ENCODE data around the gene PIK3C2G. TPM values are rescaled to one million over a fixed set of nuclear protein-coding genes. Genes with fewer than 3 reads are reported as not detected.

Gene PIK3C2G
- total RNA-seq, 2 experiments from 2014 or later, result not detected

DNA sequence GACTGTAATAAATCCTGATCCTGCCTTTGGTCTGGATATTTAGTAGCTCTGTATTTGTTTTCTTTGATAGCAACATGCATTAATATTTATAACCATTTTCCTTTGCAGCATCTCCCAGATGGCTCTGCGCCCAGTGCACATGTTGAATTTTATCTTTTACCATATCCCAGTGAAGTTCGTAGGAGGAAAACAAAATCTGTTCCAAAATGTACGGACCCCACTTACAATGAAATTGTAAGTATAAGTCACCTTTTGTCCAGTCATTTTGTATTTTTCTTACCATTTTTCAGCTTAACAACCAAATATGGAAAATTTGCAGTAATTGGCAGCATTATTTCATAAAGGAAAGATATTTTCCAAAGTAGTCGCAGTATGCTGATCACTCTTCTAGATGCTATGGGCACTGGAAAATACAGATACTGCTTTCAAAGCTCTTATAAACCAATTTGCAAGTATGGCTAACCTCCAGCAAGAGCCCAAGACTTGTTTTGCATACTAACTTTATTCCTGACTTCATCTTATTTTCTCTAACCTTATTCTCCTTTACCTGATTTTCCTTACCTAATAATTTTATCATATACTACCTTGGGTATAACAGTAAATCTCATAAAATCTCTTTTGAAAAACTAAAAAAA lies 379.1 kb downstream of the PIK3C2G start:
- DNase-seq (no peak), ATAC-seq (no peak)
- Mint-ChIP-seq H3K27me3 (no peaks in the 10 kb centered on the region), H3K27ac (no peak overlapping the region), H3K4me3 (no peak overlapping the region), H3K4me1 (no peaks in the 10 kb centered on the region), H3K36me3 (ENCODE audit: low read depth) (no peaks in the 10 kb centered on the region), H3K9me3 (ENCODE audit: low read depth) (no peaks in the 10 kb centered on the region)
- intact Hi-C loops (cut with DNase I, micrococcal nuclease), result no loop called here
- ChIA-PET CTCF (no interaction called here), POLR2A (no interaction called here)

GRCh38 chr12:18643681-18644080 lies 382.4 kb downstream of the PIK3C2G start:
- POLR2A ChIA-PET, result no interaction called here
- intact Hi-C loops (cut with DNase I, micrococcal nuclease), result no loop called here
- Mint-ChIP-seq H3K4me3 (no peak overlapping the region), H3K4me1 (no peaks in the 10 kb centered on the region), H3K9me3 (ENCODE audit: low read depth) (no peaks in the 10 kb centered on the region), H3K27me3 (no peaks in the 10 kb centered on the region), H3K36me3 (ENCODE audit: low read depth) (no peaks in the 10 kb centered on the region), H3K27ac (no peak overlapping the region)
- no peak for DNase-seq
- CTCF ChIA-PET, result no interaction called here
- no peak for ATAC-seq

- no peaks in the 10 kb centered on the region for H3K36me3 Mint-ChIP-seq (ENCODE audit: low read depth)
- no peak overlapping the region for H3K4me3 Mint-ChIP-seq
- H3K9me3 Mint-ChIP-seq (ENCODE audit: low read depth), result no peaks in the 10 kb centered on the region
- ChIA-PET CTCF (no interaction called here), POLR2A (no interaction called here)
- H3K4me1 Mint-ChIP-seq, result no peaks in the 10 kb centered on the region
- H3K27ac Mint-ChIP-seq, result no peak overlapping the region
- DNase-seq (no peak), ATAC-seq (no peak)
- H3K27me3 Mint-ChIP-seq, result no peaks in the 10 kb centered on the region
- intact Hi-C loops (cut with DNase I, micrococcal nuclease), result no loop called here
Measured at GRCh38 chr12:18644564-18644963, 383.2 kb downstream of the PIK3C2G start.

DNA sequence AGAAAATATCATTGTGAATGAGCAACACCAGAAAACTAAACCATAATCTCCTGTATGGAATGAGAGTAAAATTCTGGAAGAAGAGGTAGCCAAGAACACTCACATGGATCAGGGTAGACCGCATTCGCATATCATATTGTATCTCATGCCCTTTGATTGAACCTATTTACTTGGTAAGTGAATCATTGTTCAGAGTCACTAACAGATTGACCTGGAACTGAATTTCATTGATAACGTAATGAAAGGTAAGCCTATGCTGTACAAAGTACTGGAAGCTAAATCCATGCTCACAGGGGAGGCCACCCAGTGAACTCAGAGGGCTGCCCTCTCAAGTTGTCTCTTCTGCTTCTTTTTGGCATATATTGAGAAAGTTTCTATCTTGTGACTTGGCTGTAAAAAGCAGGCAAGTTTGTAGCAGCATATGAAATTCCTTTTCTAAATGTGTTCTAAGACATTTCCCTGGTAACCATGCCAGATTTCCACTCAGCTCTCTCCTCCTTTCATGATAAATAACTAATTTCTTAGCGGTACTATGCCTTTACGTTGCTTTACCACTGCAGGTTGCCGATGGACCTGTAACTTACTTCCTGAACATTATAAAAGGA lies 385.1 kb downstream of the PIK3C2G start:
- ChIA-PET POLR2A (no interaction called here), CTCF (interaction anchor here (0.7 kb wide), 1 partner anchor 252 kb away, joined by 4 read pairs; no protein-coding TSS in a partner anchor)
- no peaks in the 10 kb centered on the region for H3K27me3 Mint-ChIP-seq
- H3K27ac Mint-ChIP-seq, result no peak overlapping the region
- no peak overlapping the region for H3K4me3 Mint-ChIP-seq
- DNase-seq, result no peak
- H3K9me3 Mint-ChIP-seq (ENCODE audit: low read depth), result no peaks in the 10 kb centered on the region
- no peaks in the 10 kb centered on the region for H3K4me1 Mint-ChIP-seq
- H3K36me3 Mint-ChIP-seq (ENCODE audit: low read depth), result no peaks in the 10 kb centered on the region
- intact Hi-C loops (cut with DNase I, micrococcal nuclease), result no loop called here
- ATAC-seq, result no peak

DNA sequence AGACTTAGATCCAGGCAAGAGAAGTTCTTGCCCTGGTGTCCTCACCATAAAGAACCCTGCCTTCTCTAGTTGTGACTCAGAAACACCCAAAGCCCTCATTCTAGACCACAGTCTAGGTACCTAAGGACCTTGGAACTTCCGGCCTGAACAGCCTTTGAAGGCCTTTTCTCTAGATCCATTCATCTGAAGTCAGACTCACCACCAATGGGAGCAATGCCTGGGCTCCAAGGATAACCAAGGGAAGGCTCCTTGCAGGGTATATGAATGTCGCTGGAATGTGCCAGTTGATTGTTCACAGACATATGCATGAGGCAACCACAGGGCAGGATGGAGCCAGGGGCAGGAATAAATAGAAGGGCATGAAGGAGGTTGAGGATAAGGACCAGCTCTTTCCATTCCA lies 390.2 kb downstream of the PIK3C2G start:
- Mint-ChIP-seq H3K4me3 (no peak overlapping the region), H3K27ac (no peak overlapping the region), H3K36me3 (ENCODE audit: low read depth) (no peaks in the 10 kb centered on the region), H3K4me1 (no peaks in the 10 kb centered on the region), H3K27me3 (no peaks in the 10 kb centered on the region), H3K9me3 (ENCODE audit: low read depth) (peaks cover 3% of the 10 kb centered on the region)
- ATAC-seq (no peak), DNase-seq (no peak)
- intact Hi-C loops (cut with DNase I, micrococcal nuclease), result no loop called here
- ChIA-PET CTCF (interaction anchor here (0.8 kb wide), 1 partner anchor 355 kb away, joined by 3 read pairs; no protein-coding TSS in a partner anchor), POLR2A (no interaction called here)

DNA sequence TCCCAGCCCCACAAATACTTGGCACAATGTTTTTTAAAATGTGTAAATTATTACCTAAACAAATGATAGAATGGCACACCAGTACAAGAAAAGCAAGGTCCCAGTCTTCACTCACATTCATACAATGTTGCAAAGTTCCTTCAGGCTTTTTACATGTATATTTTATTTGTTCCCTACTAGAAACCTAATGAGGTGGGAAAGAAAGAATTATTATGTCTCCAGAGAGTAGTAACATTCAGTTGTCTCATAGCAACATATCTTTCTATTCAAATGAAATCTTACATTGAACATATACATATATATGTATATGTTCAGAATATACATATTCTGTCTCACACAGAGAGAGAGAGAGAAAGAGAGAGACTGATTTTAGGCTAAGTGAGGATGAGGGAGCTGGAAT lies 391.3 kb downstream of the PIK3C2G start:
- Mint-ChIP-seq H3K27me3 (no peaks in the 10 kb centered on the region), H3K4me3 (no peak overlapping the region), H3K36me3 (ENCODE audit: low read depth) (no peaks in the 10 kb centered on the region), H3K9me3 (ENCODE audit: low read depth) (peaks cover 10% of the 10 kb centered on the region), H3K4me1 (no peaks in the 10 kb centered on the region), H3K27ac (no peak overlapping the region)
- ChIA-PET POLR2A (no interaction called here), CTCF (no interaction called here)
- intact Hi-C loops (cut with DNase I, micrococcal nuclease), result no loop called here
- ATAC-seq (no peak), DNase-seq (no peak)

DNA sequence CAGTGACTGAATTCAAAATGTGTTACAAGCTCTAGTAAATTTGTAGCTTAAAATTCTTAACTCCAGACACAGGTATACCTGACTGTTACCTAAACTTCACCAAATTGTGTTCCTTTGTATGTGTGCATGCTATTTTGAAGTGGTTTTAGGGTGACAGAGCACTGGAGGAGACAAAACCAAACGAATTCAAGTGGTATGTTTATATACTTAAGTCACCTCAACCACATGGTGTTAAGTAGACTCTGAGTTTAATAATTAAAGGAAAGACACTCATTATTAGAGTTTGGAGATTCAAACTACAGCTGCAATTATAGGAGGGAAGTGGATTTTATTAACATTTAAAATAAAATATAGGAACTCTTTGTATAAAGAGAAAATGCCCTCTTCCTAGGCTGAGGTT lies 392.1 kb downstream of the PIK3C2G start:
- peaks cover 18% of the 10 kb centered on the region for H3K9me3 Mint-ChIP-seq (ENCODE audit: low read depth)
- no peaks in the 10 kb centered on the region for H3K36me3 Mint-ChIP-seq (ENCODE audit: low read depth)
- DNase-seq (no peak), ATAC-seq (no peak)
- H3K4me1 Mint-ChIP-seq, result no peaks in the 10 kb centered on the region
- ChIA-PET CTCF (no interaction called here), POLR2A (no interaction called here)
- no peaks in the 10 kb centered on the region for H3K27me3 Mint-ChIP-seq
- intact Hi-C loops (cut with DNase I, micrococcal nuclease), result no loop called here
- H3K4me3 Mint-ChIP-seq, result no peak overlapping the region
- H3K27ac Mint-ChIP-seq, result no peak overlapping the region

DNA sequence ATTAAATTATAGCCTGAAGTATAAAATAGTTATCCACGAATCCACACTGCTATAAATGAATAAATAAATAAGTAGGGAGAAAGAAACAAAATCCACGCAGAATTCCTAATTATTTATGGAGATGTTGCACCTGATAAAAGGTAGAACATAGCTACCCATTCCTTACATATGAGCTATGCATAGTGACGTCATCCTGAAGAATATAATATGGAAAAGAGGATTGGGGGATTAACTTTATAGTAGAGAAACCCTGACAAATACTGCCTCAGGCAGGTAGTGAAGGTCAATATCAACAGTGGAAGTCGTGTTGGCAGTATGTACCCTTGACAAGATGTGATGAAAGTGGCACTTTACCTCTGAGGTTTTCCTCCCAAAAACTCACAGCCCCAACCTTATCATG lies 394.0 kb downstream of the PIK3C2G start:
- no peak for ATAC-seq
- Mint-ChIP-seq H3K4me1 (no peaks in the 10 kb centered on the region), H3K27ac (no peak overlapping the region), H3K4me3 (no peak overlapping the region), H3K27me3 (no peaks in the 10 kb centered on the region), H3K9me3 (ENCODE audit: low read depth) (peaks cover 26% of the 10 kb centered on the region), H3K36me3 (ENCODE audit: low read depth) (no peaks in the 10 kb centered on the region)
- no peak for DNase-seq
- intact Hi-C loops (cut with DNase I, micrococcal nuclease), result no loop called here
- ChIA-PET POLR2A (no interaction called here), CTCF (no interaction called here)

GRCh38 chr12:18658179-18658578 lies 396.9 kb downstream of the PIK3C2G start:
- DNase-seq (no peak), ATAC-seq (no peak)
- Mint-ChIP-seq H3K27me3 (no peaks in the 10 kb centered on the region), H3K4me3 (no peak overlapping the region), H3K36me3 (ENCODE audit: low read depth) (no peaks in the 10 kb centered on the region), H3K27ac (no peak overlapping the region), H3K4me1 (no peaks in the 10 kb centered on the region), H3K9me3 (ENCODE audit: low read depth) (peaks cover 30% of the 10 kb centered on the region)
- ChIA-PET POLR2A (interaction anchor here (0.6 kb wide), 1 partner anchor 31 kb away, joined by 3 read pairs; no protein-coding TSS in a partner anchor), CTCF (no interaction called here)
- intact Hi-C loops (cut with DNase I, micrococcal nuclease), result no loop called here

- Mint-ChIP-seq H3K9me3 (ENCODE audit: low read depth) (peaks cover 29% of the 10 kb centered on the region), H3K4me3 (no peak overlapping the region), H3K27ac (no peak overlapping the region), H3K27me3 (no peaks in the 10 kb centered on the region), H3K36me3 (ENCODE audit: low read depth) (no peaks in the 10 kb centered on the region), H3K4me1 (no peaks in the 10 kb centered on the region)
- DNase-seq (no peak), ATAC-seq (no peak)
- intact Hi-C loops (cut with DNase I, micrococcal nuclease), result no loop called here
- CTCF ChIA-PET, result no interaction called here
- POLR2A ChIA-PET, result no interaction called here
Measured at GRCh38 chr12:18658829-18659228, 397.5 kb downstream of the PIK3C2G start.

- no peak overlapping the region for H3K27ac Mint-ChIP-seq
- H3K4me3 Mint-ChIP-seq, result no peak overlapping the region
- H3K27me3 Mint-ChIP-seq, result no peaks in the 10 kb centered on the region
- no peak for ATAC-seq
- H3K36me3 Mint-ChIP-seq (ENCODE audit: low read depth), result no peaks in the 10 kb centered on the region
- POLR2A ChIA-PET, result no interaction called here
- intact Hi-C loops (cut with DNase I, micrococcal nuclease), result no loop called here
- no peaks in the 10 kb centered on the region for H3K4me1 Mint-ChIP-seq
- peaks cover 5% of the 10 kb centered on the region for H3K9me3 Mint-ChIP-seq (ENCODE audit: low read depth)
- DNase-seq, result no peak
- CTCF ChIA-PET, result no interaction called here
Measured at GRCh38 chr12:18676141-18676540, 414.8 kb downstream of the PIK3C2G start.

GRCh38 chr12:18676996-18677588 lies 415.8 kb downstream of the PIK3C2G start:
- Mint-ChIP-seq H3K4me3 (no peak overlapping the region), H3K27ac (no peak overlapping the region), H3K9me3 (ENCODE audit: low read depth) (peaks cover 5% of the 10 kb centered on the region), H3K27me3 (no peaks in the 10 kb centered on the region), H3K4me1 (no peaks in the 10 kb centered on the region), H3K36me3 (ENCODE audit: low read depth) (no peaks in the 10 kb centered on the region)
- ChIA-PET CTCF (no interaction called here), POLR2A (no interaction called here)
- intact Hi-C loops (cut with DNase I, micrococcal nuclease), result no loop called here
- DNase-seq (no peak), ATAC-seq (no peak)

All from activated CD4-positive, alpha-beta T cell treated with anti-CD3 and anti-CD28 coated beads for 36 hours (primary cell).